ENCODE measurements around the gene WFDC12.

Gene WFDC12

DNA sequence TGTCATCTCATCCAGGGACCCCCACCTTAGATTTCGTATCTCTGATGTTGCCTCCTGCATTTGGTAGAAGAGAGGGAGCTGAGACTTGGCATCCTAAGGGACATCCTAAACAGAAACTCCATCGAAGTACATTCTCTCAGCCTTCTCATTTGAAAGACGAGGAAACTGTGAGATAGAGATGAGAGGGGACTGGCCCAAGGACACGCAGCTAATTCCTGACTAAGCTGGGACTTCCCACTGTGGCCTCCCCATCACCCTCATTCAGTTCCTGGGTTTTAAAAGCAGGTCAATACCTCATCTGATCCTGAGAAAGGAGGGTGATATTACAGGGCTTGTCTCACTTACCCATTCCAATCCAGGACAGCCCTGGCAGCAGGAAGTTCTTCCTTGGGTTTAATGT, 8.4 kb downstream of the WFDC12 start:
- no peak for TF ChIP-seq REST (IDR thresholded peaks at IDR 0.05; ENCODE audit: low read depth)
- no peak for TF ChIP-seq TAF1 (IDR thresholded peaks at IDR 0.05; ENCODE audit: low read depth)
- TF ChIP-seq, protein P1, sequence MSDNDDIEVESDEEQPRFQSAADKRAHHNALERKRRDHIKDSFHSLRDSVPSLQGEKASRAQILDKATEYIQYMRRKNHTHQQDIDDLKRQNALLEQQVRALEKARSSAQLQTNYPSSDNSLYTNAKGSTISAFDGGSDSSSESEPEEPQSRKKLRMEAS (IDR thresholded peaks at IDR 0.05): no peak
- no peak for TF ChIP-seq EP300 (IDR thresholded peaks at IDR 0.05; ENCODE audit: borderline replicate concordance)
- TF ChIP-seq NFIC (IDR thresholded peaks at IDR 0.05): no peak
- no peak for TF ChIP-seq EGR1 (IDR thresholded peaks at IDR 0.05)

GRCh38 chr20:45115386-45115774, 8.9 kb downstream of the WFDC12 start:
- TF ChIP-seq CREB1 (IDR thresholded peaks at IDR 0.05; ENCODE audit: low read depth) (no peak), TAF1 (IDR thresholded peaks at IDR 0.05; ENCODE audit: low read depth) (no peak), FOXM1 (IDR thresholded peaks at IDR 0.05; ENCODE audit: borderline replicate concordance, low read depth) (no peak), NFIC (IDR thresholded peaks at IDR 0.05) (no peak), TEAD4 (IDR thresholded peaks at IDR 0.05) (no peak), CEBPB (IDR thresholded peaks at IDR 0.05) (no peak), USF1 (IDR thresholded peaks at IDR 0.05) (no peak), RAD21 (IDR thresholded peaks at IDR 0.05; ENCODE audit: low read depth) (no peak), YY1 (IDR thresholded peaks at IDR 0.05; ENCODE audit: low read depth) (no peak), REST (IDR thresholded peaks at IDR 0.05; ENCODE audit: low read depth) (no peak), TCF12 (IDR thresholded peaks at IDR 0.05; ENCODE audit: low read depth) (no peak), ZBTB7A (IDR thresholded peaks at IDR 0.05; ENCODE audit: low read depth) (no peak), EP300 (IDR thresholded peaks at IDR 0.05; ENCODE audit: borderline replicate concordance) (no peak), EGR1 (IDR thresholded peaks at IDR 0.05) (no peak)
- TF ChIP-seq, protein P1 (IDR thresholded peaks at IDR 0.05): no peak

GRCh38 chr20:45114465-45115385, 9.5 kb downstream of the WFDC12 start, which contains the start of gene WFDC5:
Gene WFDC5 (minus strand): TSS chr20:45115174. CDS start chr20:45115083, 91 bp downstream.
- no peak for TF ChIP-seq CEBPB (IDR thresholded peaks at IDR 0.05)

- TF ChIP-seq TCF12 (IDR thresholded peaks at IDR 0.05; ENCODE audit: low read depth): no peak
- no peak for TF ChIP-seq FOXM1 (IDR thresholded peaks at IDR 0.05; ENCODE audit: borderline replicate concordance, low read depth)
- TF ChIP-seq CEBPB (IDR thresholded peaks at IDR 0.05): no peak
- no peak for TF ChIP-seq EP300 (IDR thresholded peaks at IDR 0.05; ENCODE audit: borderline replicate concordance)
- no peak for TF ChIP-seq TAF1 (IDR thresholded peaks at IDR 0.05; ENCODE audit: low read depth)
- no peak for TF ChIP-seq USF1 (IDR thresholded peaks at IDR 0.05)
- TF ChIP-seq CREB1 (IDR thresholded peaks at IDR 0.05; ENCODE audit: low read depth): no peak
- no peak for TF ChIP-seq TEAD4 (IDR thresholded peaks at IDR 0.05)
- no peak for TF ChIP-seq ZBTB7A (IDR thresholded peaks at IDR 0.05; ENCODE audit: low read depth)
Observed at GRCh38 chr20:45113865-45114264, 10.4 kb downstream of the WFDC12 start.

- TF ChIP-seq REST (IDR thresholded peaks at IDR 0.05; ENCODE audit: low read depth) (no peak), RAD21 (IDR thresholded peaks at IDR 0.05; ENCODE audit: low read depth) (no peak)
Observed at GRCh38 chr20:45112754-45113153, 11.5 kb downstream of the WFDC12 start.

Data from Ishikawa (cell line).